Stimulated activated CD8-positive, alpha-beta memory T cell treated with anti-CD3 and anti-CD28 coated beads, Interleukin-15, amount 100 ng/mL, for 4 hours (primary cell): Measurements from ENCODE around the gene IFITM5.

Experiments used
- DNase-seq, 2 donors: peaks; one replicate each; pipeline ENCODE4 v3.0.0-alpha.2; 2020; ENCODE audit warnings: low read depth in 2 of 2

IFITM5 gene

GRCh38 chr11:267491-267994 is 31.8 kb downstream of the IFITM5 start:
- no peak for DNase-seq

GRCh38 chr11:266676-267439 is 32.5 kb downstream of the IFITM5 start:
- no peak for DNase-seq

GRCh38 chr11:261624-262023 is 37.7 kb downstream of the IFITM5 start:
- no peak for DNase-seq

GRCh38 chr11:259413-259812 is 39.9 kb downstream of the IFITM5 start:
- DNase-seq: no peak

GRCh38 chr11:257766-258493 is 41.4 kb downstream of the IFITM5 start:
- DNase-seq: no peak

- no peak for DNase-seq
Measured at GRCh38 chr11:256952-257737, 42.2 kb downstream of the IFITM5 start.

GRCh38 chr11:255816-256215 is 43.5 kb downstream of the IFITM5 start:
- no peak for DNase-seq

GRCh38 chr11:255176-255575 is 44.1 kb downstream of the IFITM5 start:
- no peak for DNase-seq

GRCh38 chr11:253886-254270 is 45.4 kb downstream of the IFITM5 start:
- no peak for DNase-seq

- no peak for DNase-seq
Measured at GRCh38 chr11:253160-253885, 46.0 kb downstream of the IFITM5 start.

- DNase-seq: no peak
Measured at GRCh38 chr11:252666-253065, 46.7 kb downstream of the IFITM5 start.

- no peak for DNase-seq
Measured at GRCh38 chr11:251550-251949, 47.8 kb downstream of the IFITM5 start.

GRCh38 chr11:250740-251299 is 48.5 kb downstream of the IFITM5 start:
- peak in 1 of 2 donors; percentile 64 for DNase-seq

GRCh38 chr11:250274-250673 is 49.1 kb downstream of the IFITM5 start:
- DNase-seq: no peak

- no peak for DNase-seq
Measured at GRCh38 chr11:249062-249461, 50.3 kb downstream of the IFITM5 start.
